Suprapubic skin (tissue), 4 donors: Measurements from ENCODE around the gene EDN1. TPM values are rescaled to one million over a fixed set of nuclear protein-coding genes. Genes with fewer than 3 reads are reported as not detected.

Source experiments
- DNase-seq, 2 donors: peaks; one replicate each; pipeline ENCODE4 v3.0.0-alpha.2; 2019; ENCODE audit warnings: low spot score in 2 of 2
- H3K27ac ChIP-seq: fragments of 200-600 bp; sonication (generic); one replicate; pipeline ENCODE4 v1.5.1; 2019
- H3K27me3 ChIP-seq: fragments of 200-600 bp; sonication (generic); one replicate; pipeline ENCODE4 v1.5.1; 2019
- H3K36me3 ChIP-seq: fragments of 200-600 bp; sonication (generic); one replicate; pipeline ENCODE4 v1.5.1; 2019
- H3K4me1 ChIP-seq: fragments of 200-600 bp; sonication (generic); one replicate; pipeline ENCODE4 v1.5.1; 2019
- H3K4me3 ChIP-seq: fragments of 200-600 bp; sonication (generic); one replicate; pipeline ENCODE4 v1.5.1; 2019; ENCODE audit warnings: mild to moderate bottlenecking
- H3K9me3 ChIP-seq: fragments of 200-600 bp; sonication (generic); one replicate; pipeline ENCODE4 v1.5.1; 2019
- CTCF ChIP-seq, 2 donors: fragments of 200-600 bp in 1 of 2; fragments of 450-650 bp in 1 of 2; sonication (generic) in 1 of 2; IDR thresholded peaks; one replicate each; pipeline ENCODE4 v1.5.1; 2016 to 2019; ENCODE audit warnings: antibody characterized with exemption in 2 of 2, mild to moderate bottlenecking in 1 of 2, moderate library complexity in 1 of 2
- EP300 ChIP-seq: sonication (generic); formaldehyde crosslinking; IDR thresholded peaks from one replicate; pipeline ENCODE4 v1.6.1; 2017; ENCODE audit warnings: antibody characterized with exemption
- POLR2A ChIP-seq, 2 donors: fragments of 450-650 bp; IDR thresholded peaks; one replicate each; pipeline ENCODE4 v1.6.1; 2017; ENCODE audit warnings: antibody characterized with exemption in 2 of 2, mild to moderate bottlenecking in 2 of 2, moderate library complexity in 2 of 2
- POLR2AphosphoS5 ChIP-seq, 3 donors: sonication (generic); formaldehyde crosslinking; IDR thresholded peaks; one replicate each; pipeline ENCODE4 v1.6.1; 2017; ENCODE audit warnings: antibody characterized with exemption in 3 of 3
- WGBS: methylation state at CpG from one replicate; pipeline ENCODE4 v1.1.5; 2018; 5-methylcytosine and 5-hydroxymethylcytosine counted together
- total RNA-seq, 4 donors: library from RNA; depleted of rRNA; stranded (reverse); fragments of >200 nt; gene quantifications; one replicate each; pipeline ENCODE4 v1.1.0, GENCODE V29; 2016

EDN1 gene
- total RNA-seq, 4 donors from 2014 or later: 18.7 to 23.3 (median 20.7) TPM

DNA sequence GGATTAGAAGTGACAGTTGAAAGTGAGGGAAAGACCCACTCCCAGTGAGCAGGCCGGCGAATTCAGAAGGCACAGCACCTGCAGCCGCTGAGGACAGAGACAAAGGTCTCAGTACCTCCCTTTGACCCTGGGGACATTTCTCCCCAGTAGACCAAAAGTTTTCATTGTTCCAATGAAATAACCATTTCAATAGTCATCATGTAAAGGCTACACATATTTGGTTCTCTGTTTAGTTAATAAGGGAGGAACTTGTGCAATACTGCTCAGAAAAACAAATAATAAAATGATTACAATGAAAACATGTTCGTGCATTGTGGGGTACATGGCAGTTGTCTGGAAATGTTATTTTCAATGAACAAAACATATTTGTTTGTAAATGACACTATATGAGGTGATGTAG is 52.5 kb downstream of the EDN1 start:
- Histone ChIP-seq H3K27ac (no peak overlapping the region), H3K4me3 (no peak overlapping the region), H3K27me3 (no peaks in the 10 kb centered on the region), H3K36me3 (no peaks in the 10 kb centered on the region), H3K4me1 (no peaks in the 10 kb centered on the region), H3K9me3 (no peaks in the 10 kb centered on the region)
- 79% methylated on average over 4 of the region's 4 CpGs for WGBS
- peak in 1 of 2 donors; percentile 11 for DNase-seq
- no peak for TF ChIP-seq POLR2A (IDR thresholded peaks at IDR 0.05)
- no peak for TF ChIP-seq EP300
- TF ChIP-seq POLR2AphosphoS5 (IDR thresholded peaks at IDR 0.05): no peak
- TF ChIP-seq CTCF (IDR thresholded peaks at IDR 0.05): no peak

GRCh38 chr6:12343122-12343439 is 52.9 kb downstream of the EDN1 start:
- Histone ChIP-seq H3K4me3 (no peak overlapping the region), H3K4me1 (no peaks in the 10 kb centered on the region), H3K27me3 (no peaks in the 10 kb centered on the region), H3K27ac (no peak overlapping the region), H3K9me3 (no peaks in the 10 kb centered on the region), H3K36me3 (no peaks in the 10 kb centered on the region)
- WGBS: 76% methylated on average over 5 of the region's 5 CpGs
- TF ChIP-seq CTCF (IDR thresholded peaks at IDR 0.05) (no peak), POLR2AphosphoS5 (IDR thresholded peaks at IDR 0.05) (no peak), POLR2A (IDR thresholded peaks at IDR 0.05) (no peak), EP300 (no peak)
- peak in 1 of 2 donors; percentile 8 for DNase-seq

DNA sequence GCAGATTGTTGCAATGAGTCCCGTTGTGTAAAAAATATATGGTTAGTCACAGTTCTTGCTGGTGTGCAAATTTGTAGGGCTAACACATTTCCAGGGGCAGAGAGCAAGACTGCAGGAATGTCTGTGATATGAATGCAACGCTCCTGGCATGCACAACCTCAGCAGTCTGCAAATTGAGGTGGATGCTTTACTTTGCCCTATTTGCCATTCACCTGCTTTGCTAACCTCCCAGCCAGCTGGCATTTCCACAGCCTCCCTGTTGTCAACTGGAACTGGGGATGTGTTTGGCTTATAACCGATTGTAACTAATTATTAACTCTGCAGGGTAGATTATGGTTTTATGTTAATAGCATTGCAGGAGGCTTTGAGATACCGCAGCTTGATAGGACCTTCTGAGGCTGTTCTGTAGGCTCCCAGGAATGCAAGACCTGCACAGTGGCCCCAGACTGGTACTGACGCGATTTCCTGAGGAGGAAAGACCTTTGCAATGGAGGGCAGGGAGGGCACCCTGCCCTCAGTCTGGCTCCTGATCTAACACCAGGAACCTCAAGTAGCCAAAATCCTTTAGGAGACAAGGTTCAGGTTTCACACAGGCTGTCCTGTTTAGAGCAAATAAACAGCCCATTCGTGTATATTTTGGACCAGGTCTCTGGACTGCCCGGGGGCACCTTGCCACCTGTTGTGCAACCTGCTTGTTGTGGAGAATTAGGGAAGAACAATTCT is 53.4 kb downstream of the EDN1 start:
- no peak overlapping the region for H3K4me3 ChIP-seq
- H3K36me3 ChIP-seq: no peaks in the 10 kb centered on the region
- H3K9me3 ChIP-seq: no peaks in the 10 kb centered on the region
- no peaks in the 10 kb centered on the region for H3K27me3 ChIP-seq
- no peaks in the 10 kb centered on the region for H3K4me1 ChIP-seq
- no peak overlapping the region for H3K27ac ChIP-seq
- DNase-seq: no peak
- TF ChIP-seq CTCF (IDR thresholded peaks at IDR 0.05): no peak
- TF ChIP-seq EP300: no peak
- TF ChIP-seq POLR2AphosphoS5 (IDR thresholded peaks at IDR 0.05): no peak
- no peak for TF ChIP-seq POLR2A (IDR thresholded peaks at IDR 0.05)
- WGBS: 47% methylated on average over 7 of the region's 8 CpGs

DNA sequence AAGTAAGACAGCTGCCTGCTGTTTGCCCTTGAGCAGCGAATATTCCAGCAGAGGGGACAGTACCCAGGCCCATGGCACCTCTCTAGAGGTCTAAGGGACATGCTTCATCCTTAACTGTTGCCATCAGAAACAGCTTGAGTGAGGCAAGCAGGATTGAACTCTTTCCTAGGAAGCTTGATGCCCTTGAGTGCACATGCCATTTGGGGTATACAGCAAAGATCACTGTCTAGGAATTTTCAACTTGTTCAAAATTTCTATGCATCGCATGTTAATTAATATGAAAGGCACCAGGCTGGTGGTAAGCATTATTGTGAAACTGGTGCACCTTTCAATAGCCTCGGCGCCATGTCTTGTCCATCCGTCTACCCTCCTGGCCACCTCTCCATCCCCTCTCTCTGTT is 54.1 kb downstream of the EDN1 start:
- Histone ChIP-seq H3K4me1 (no peaks in the 10 kb centered on the region), H3K9me3 (no peaks in the 10 kb centered on the region), H3K36me3 (no peaks in the 10 kb centered on the region), H3K4me3 (no peak overlapping the region), H3K27me3 (no peaks in the 10 kb centered on the region), H3K27ac (no peak overlapping the region)
- WGBS: 95% methylated on average over 5 of the region's 5 CpGs
- DNase-seq: no peak
- TF ChIP-seq POLR2AphosphoS5 (IDR thresholded peaks at IDR 0.05) (no peak), POLR2A (IDR thresholded peaks at IDR 0.05) (no peak), EP300 (no peak), CTCF (IDR thresholded peaks at IDR 0.05) (no peak)

DNA sequence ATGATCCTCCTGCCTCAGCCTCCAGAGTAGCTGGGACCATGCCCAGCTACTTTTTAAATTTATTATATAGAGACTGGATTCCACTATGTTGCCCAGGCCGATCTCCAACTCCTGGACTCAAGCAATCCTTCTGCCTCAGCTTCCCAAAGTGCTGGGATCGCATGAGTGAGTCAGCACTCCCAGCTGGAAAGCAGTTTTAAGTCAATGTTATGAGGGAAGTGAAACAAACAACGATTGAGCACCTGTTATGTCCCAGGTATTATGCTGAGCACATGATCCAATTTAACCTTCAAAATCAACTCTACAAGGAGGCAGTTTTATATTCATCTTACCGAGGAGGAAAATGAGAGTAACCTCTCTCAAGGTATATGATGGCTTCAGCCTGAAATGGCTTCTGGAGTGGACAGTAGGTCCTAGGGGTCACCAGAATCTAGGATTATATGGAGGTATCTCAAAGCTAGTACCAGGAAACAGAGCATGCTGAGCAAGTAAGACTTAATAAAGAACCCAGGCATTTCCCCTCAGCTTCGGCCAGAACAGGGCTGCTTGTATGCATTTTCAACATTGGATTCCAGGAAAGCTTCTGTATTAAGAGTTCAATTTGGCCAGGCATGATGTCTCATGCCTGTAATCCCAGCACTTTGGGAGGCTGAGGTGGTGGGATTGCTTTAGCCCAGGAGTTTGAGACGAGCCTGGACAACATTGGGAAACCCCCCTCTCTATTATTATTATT is 55.0 kb downstream of the EDN1 start:
- DNase-seq: no peak
- no peak for TF ChIP-seq POLR2AphosphoS5 (IDR thresholded peaks at IDR 0.05)
- H3K4me1 ChIP-seq: no peaks in the 10 kb centered on the region
- H3K27me3 ChIP-seq: no peaks in the 10 kb centered on the region
- no peaks in the 10 kb centered on the region for H3K9me3 ChIP-seq
- 72% methylated on average over 6 of the region's 6 CpGs for WGBS
- no peak overlapping the region for H3K27ac ChIP-seq
- no peak overlapping the region for H3K4me3 ChIP-seq
- H3K36me3 ChIP-seq: no peaks in the 10 kb centered on the region
